ENCODE results near the gene SOHLH2.

The SOHLH2 gene

DNA sequence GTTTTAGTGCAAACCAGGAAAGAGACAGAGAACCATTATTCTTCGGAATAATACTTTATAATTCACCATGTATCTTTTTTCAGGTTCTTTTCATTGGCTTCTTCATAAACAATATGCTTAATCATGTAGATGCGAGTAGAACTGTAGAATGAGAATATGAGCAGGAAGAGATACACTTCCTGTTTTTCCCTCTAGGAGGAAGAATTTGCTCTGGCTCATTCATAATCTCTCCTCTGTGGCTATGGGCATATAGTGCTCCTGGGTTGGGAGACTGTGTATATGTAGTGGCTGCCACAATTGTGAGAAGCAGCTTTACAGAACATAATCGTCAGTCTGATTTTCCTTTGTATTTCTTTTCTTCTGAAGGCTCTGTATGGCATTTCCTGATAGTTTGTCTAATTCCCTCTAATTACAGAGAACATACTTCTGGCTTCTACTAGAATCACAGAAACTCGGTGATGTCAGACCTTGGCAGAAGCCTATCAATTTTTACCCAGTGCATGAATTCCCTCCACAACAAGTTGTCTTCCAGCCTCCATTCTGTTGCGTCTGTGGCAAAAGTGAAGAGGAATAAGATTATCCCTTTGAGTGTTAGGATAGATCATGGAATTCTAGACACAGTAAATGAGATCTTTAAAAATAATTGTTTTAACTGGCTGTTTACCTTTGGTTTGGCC lies 80.3 kb downstream of the SOHLH2 start:
- Histone ChIP-seq H3K36me3 (ENCODE audit: control insufficient read depth, insufficient read depth, low read length) (no peaks in the 10 kb centered on the region), H3K27me3 (ENCODE audit: control insufficient read depth, insufficient read depth, low read length) (peaks cover 17% of the 10 kb centered on the region), H3K4me1 (ENCODE audit: control insufficient read depth, insufficient read depth, low read length) (peaks cover 3% of the 10 kb centered on the region), H3K4me3 (ENCODE audit: low read length) (no peak overlapping the region), H3K9me3 (ENCODE audit: control insufficient read depth, insufficient read depth, low read length) (no peaks in the 10 kb centered on the region), H3K27ac (ENCODE audit: low read length) (no peak overlapping the region)
- WGBS (ENCODE audit: insufficient coverage, insufficient read length), result no CpG with 5 or more reads among the region's 5 CpGs
- DNase-seq (ENCODE audit: low read depth, low spot score), result no peak

DNA sequence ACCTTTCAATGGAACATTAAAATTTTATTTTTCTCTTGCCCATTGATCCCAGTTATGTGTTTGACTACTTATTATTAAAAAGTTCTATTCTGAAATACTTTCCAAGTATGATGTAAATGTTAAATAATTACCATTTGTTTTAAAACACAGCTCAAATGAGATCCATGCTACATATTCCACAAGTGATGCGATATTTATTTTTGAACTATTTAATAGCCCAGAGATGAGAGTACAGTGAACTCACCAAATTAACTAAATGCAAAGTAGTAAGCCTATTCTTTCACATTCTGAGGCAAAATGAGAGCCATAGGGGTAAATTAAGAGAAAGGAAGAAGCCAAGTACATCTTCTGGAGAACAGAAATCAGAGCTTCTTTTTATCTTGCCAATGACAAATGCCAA lies 82.0 kb downstream of the SOHLH2 start:
- Histone ChIP-seq H3K27ac (ENCODE audit: low read length) (no peak overlapping the region), H3K36me3 (ENCODE audit: control insufficient read depth, insufficient read depth, low read length) (no peaks in the 10 kb centered on the region), H3K4me3 (ENCODE audit: low read length) (no peak overlapping the region), H3K4me1 (ENCODE audit: control insufficient read depth, insufficient read depth, low read length) (peaks cover 3% of the 10 kb centered on the region), H3K9me3 (ENCODE audit: control insufficient read depth, insufficient read depth, low read length) (no peaks in the 10 kb centered on the region), H3K27me3 (ENCODE audit: control insufficient read depth, insufficient read depth, low read length) (peaks cover 17% of the 10 kb centered on the region)
- no CpG with 5 or more reads among the region's 1 CpG for WGBS (ENCODE audit: insufficient coverage, insufficient read length)
- no peak for DNase-seq (ENCODE audit: low read depth, low spot score)

DNA sequence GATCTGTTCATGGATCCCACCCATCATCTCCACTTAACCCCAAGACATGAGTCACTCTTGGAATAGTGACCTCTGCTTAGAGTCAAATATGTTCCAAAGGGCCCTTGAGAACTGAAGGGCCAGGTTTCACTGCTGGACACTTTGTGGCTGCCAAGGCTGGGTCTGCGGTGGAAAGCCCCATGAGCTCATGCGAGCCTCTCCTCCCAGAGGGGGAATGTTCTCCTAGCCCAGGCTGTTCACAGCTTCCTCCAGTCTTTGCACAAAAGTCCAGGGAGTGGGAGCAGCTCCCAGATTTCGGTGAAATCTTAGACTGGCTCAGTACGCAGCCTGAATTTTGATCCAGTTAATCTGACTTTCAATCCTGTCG lies 82.4 kb downstream of the SOHLH2 start:
- no peak overlapping the region for H3K4me3 ChIP-seq (ENCODE audit: low read length)
- no peaks in the 10 kb centered on the region for H3K36me3 ChIP-seq (ENCODE audit: control insufficient read depth, insufficient read depth, low read length)
- H3K9me3 ChIP-seq (ENCODE audit: control insufficient read depth, insufficient read depth, low read length), result no peaks in the 10 kb centered on the region
- H3K4me1 ChIP-seq (ENCODE audit: control insufficient read depth, insufficient read depth, low read length), result peaks cover 3% of the 10 kb centered on the region
- DNase-seq (ENCODE audit: low read depth, low spot score), result no peak
- H3K27me3 ChIP-seq (ENCODE audit: control insufficient read depth, insufficient read depth, low read length), result peaks cover 17% of the 10 kb centered on the region
- no CpG with 5 or more reads among the region's 5 CpGs for WGBS (ENCODE audit: insufficient coverage, insufficient read length)
- H3K27ac ChIP-seq (ENCODE audit: low read length), result no peak overlapping the region

- no peak for DNase-seq (ENCODE audit: low read depth, low spot score)
- peaks cover 3% of the 10 kb centered on the region for H3K4me1 ChIP-seq (ENCODE audit: control insufficient read depth, insufficient read depth, low read length)
- no CpG with 5 or more reads among the region's 48 CpGs for WGBS (ENCODE audit: insufficient coverage, insufficient read length)
- H3K9me3 ChIP-seq (ENCODE audit: control insufficient read depth, insufficient read depth, low read length), result no peaks in the 10 kb centered on the region
- H3K27me3 ChIP-seq (ENCODE audit: control insufficient read depth, insufficient read depth, low read length), result peaks cover 17% of the 10 kb centered on the region
- H3K36me3 ChIP-seq (ENCODE audit: control insufficient read depth, insufficient read depth, low read length), result no peaks in the 10 kb centered on the region
- H3K4me3 ChIP-seq (ENCODE audit: low read length), result peak within 1 kb of the TSS; percentile 49; the same call in 1 of the 2 replicates
- H3K27ac ChIP-seq (ENCODE audit: low read length), result no peak within 1 kb of the TSS
These were observed 83.0 kb downstream of the SOHLH2 start, which contains the start of gene DCLK1 for GRCh38 chr13:36131222-36131930. TSS of gene DCLK1 (minus strand) at chr13:36131382.

DNA sequence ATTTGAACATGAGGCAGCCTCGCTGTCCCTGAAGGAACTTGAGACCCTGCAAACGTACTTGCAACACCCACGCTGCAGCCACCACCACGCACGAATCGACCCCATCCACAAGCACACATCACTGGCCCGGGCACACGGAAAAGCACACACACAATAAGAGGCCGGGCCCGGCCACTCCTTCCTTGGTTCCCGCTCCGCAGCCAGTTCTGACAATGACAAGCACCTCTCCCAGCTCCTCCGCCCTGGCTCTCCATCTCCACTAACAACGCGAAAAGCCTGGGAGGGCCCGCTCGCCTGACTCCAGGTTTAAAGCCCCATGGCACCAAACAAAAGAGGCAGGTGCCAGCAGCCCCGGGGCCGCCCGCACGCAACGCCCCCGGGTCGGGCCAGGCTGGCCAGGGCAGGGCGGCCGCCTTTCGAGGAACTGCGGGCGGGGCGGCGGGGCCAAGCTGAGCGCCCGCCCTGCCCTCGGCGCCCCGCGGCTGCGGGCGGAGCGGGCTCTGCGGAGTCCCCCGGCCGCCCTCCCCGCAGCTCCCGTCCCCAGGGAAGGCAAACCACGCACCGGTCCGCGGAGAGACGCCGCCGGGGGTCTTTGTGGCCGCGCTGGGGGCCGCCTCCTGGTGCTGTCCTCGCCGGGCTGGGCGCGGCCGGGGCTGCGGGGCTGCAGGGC lies 83.7 kb downstream of the SOHLH2 start:
- no peak for DNase-seq (ENCODE audit: low read depth, low spot score)
- H3K27ac ChIP-seq (ENCODE audit: low read length), result no peak overlapping the region

DNA sequence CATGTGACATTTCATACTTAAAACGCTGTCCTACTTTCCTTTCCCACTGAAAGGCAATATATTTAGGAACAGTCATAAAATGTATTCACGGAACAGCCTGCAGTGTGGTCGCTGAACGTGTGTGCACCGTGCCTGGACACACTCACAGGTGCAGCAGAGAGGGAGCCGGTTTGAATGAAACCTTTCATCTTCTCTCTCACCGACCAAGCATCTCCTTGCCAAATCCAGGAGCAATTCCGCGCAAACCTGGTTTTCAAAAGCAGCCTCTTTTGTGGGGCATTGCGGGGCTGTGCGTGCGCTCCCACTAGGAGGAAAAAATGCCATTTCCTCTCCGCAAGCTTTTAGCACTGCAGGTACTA lies 84.2 kb downstream of the SOHLH2 start:
- DNase-seq (ENCODE audit: low read depth, low spot score), result no peak
- H3K27ac ChIP-seq (ENCODE audit: low read length), result no peak overlapping the region
- no CpG with 5 or more reads among the region's 13 CpGs for WGBS (ENCODE audit: insufficient coverage, insufficient read length)
- peak overlapping the region; percentile 49; the same call in 1 of the 2 replicates for H3K4me3 ChIP-seq (ENCODE audit: low read length)
- no peaks in the 10 kb centered on the region for H3K9me3 ChIP-seq (ENCODE audit: control insufficient read depth, insufficient read depth, low read length)
- H3K36me3 ChIP-seq (ENCODE audit: control insufficient read depth, insufficient read depth, low read length), result no peaks in the 10 kb centered on the region
- peaks cover 3% of the 10 kb centered on the region for H3K4me1 ChIP-seq (ENCODE audit: control insufficient read depth, insufficient read depth, low read length)
- peaks cover 17% of the 10 kb centered on the region for H3K27me3 ChIP-seq (ENCODE audit: control insufficient read depth, insufficient read depth, low read length)

More for the DNA sequence above, 83.7 kb downstream of the SOHLH2 start:
- no peaks in the 10 kb centered on the region for H3K36me3 ChIP-seq (ENCODE audit: control insufficient read depth, insufficient read depth, low read length)
- WGBS (ENCODE audit: insufficient coverage, insufficient read length), result no CpG with 5 or more reads among the region's 61 CpGs
- H3K9me3 ChIP-seq (ENCODE audit: control insufficient read depth, insufficient read depth, low read length), result no peaks in the 10 kb centered on the region
- H3K4me1 ChIP-seq (ENCODE audit: control insufficient read depth, insufficient read depth, low read length), result peaks cover 3% of the 10 kb centered on the region
- H3K27me3 ChIP-seq (ENCODE audit: control insufficient read depth, insufficient read depth, low read length), result peaks cover 17% of the 10 kb centered on the region
- peak overlapping the region; percentile 49; the same call in 1 of the 2 replicates for H3K4me3 ChIP-seq (ENCODE audit: low read length)

- Histone ChIP-seq H3K9me3 (ENCODE audit: control insufficient read depth, insufficient read depth, low read length) (no peaks in the 10 kb centered on the region), H3K27me3 (ENCODE audit: control insufficient read depth, insufficient read depth, low read length) (peaks cover 17% of the 10 kb centered on the region), H3K27ac (ENCODE audit: low read length) (no peak overlapping the region), H3K4me3 (ENCODE audit: low read length) (no peak overlapping the region), H3K36me3 (ENCODE audit: control insufficient read depth, insufficient read depth, low read length) (no peaks in the 10 kb centered on the region), H3K4me1 (ENCODE audit: control insufficient read depth, insufficient read depth, low read length) (peaks cover 3% of the 10 kb centered on the region; the same call in 1 of the 2 replicates)
- WGBS (ENCODE audit: insufficient coverage, insufficient read length), result no CpG with 5 or more reads among the region's 4 CpGs
- DNase-seq (ENCODE audit: low read depth, low spot score), result no peak
These were observed 84.8 kb downstream of the SOHLH2 start for GRCh38 chr13:36129539-36129938.

GRCh38 chr13:36126491-36126890 lies 87.9 kb downstream of the SOHLH2 start:
- Histone ChIP-seq H3K4me1 (ENCODE audit: control insufficient read depth, insufficient read depth, low read length) (peaks cover 1% of the 10 kb centered on the region; the same call in 1 of the 2 replicates), H3K9me3 (ENCODE audit: control insufficient read depth, insufficient read depth, low read length) (no peaks in the 10 kb centered on the region), H3K4me3 (ENCODE audit: low read length) (no peak overlapping the region), H3K27me3 (ENCODE audit: control insufficient read depth, insufficient read depth, low read length) (peaks cover 14% of the 10 kb centered on the region), H3K36me3 (ENCODE audit: control insufficient read depth, insufficient read depth, low read length) (no peaks in the 10 kb centered on the region), H3K27ac (ENCODE audit: low read length) (no peak overlapping the region)
- no peak for DNase-seq (ENCODE audit: low read depth, low spot score)
- no CpG with 5 or more reads among the region's 3 CpGs for WGBS (ENCODE audit: insufficient coverage, insufficient read length)

- DNase-seq (ENCODE audit: low read depth, low spot score), result no peak
- no CpG with 5 or more reads among the region's 28 CpGs for WGBS (ENCODE audit: insufficient coverage, insufficient read length)
- Histone ChIP-seq H3K9me3 (ENCODE audit: control insufficient read depth, insufficient read depth, low read length) (no peaks in the 10 kb centered on the region), H3K4me3 (ENCODE audit: low read length) (no peak overlapping the region), H3K27me3 (ENCODE audit: control insufficient read depth, insufficient read depth, low read length) (peaks cover 13% of the 10 kb centered on the region), H3K27ac (ENCODE audit: low read length) (no peak overlapping the region), H3K4me1 (ENCODE audit: control insufficient read depth, insufficient read depth, low read length) (no peaks in the 10 kb centered on the region), H3K36me3 (ENCODE audit: control insufficient read depth, insufficient read depth, low read length) (no peaks in the 10 kb centered on the region)
These were observed 88.5 kb downstream of the SOHLH2 start for GRCh38 chr13:36125841-36126240.

DNA sequence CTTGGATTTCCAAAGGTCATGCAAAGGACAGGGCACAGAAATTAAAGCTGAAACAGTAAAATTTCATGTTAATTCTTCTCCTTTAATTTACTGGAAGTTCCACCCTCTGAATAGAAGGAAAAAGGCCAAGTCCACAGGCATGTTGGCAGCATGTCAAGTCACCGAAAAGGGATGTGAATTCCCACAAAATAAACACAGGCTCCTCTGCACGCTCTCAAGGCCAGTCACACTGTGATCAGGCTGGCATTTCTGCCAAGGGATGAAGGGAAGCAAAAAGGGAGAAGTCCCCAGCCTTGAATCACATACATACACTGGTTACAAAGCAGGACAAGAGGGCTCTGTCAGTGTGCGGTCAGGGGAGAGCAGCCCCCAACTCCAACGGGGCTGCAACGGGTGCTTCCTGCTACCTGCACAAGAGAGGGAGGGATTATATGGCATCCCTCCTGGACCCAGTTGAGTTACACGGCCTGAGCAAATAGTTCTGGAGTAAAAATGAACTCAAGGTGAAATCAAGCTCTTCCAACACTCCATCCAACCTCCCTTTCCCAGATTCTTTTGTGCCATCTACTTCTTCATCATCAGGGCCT lies 90.0 kb downstream of the SOHLH2 start:
- no peak overlapping the region for H3K27ac ChIP-seq (ENCODE audit: low read length)
- no CpG with 5 or more reads among the region's 6 CpGs for WGBS (ENCODE audit: insufficient coverage, insufficient read length)
- H3K9me3 ChIP-seq (ENCODE audit: control insufficient read depth, insufficient read depth, low read length), result no peaks in the 10 kb centered on the region
- H3K27me3 ChIP-seq (ENCODE audit: control insufficient read depth, insufficient read depth, low read length), result peaks cover 2% of the 10 kb centered on the region; the same call in 1 of the 2 replicates
- no peak for DNase-seq (ENCODE audit: low read depth, low spot score)
- H3K36me3 ChIP-seq (ENCODE audit: control insufficient read depth, insufficient read depth, low read length), result no peaks in the 10 kb centered on the region
- no peak overlapping the region for H3K4me3 ChIP-seq (ENCODE audit: low read length)
- no peaks in the 10 kb centered on the region for H3K4me1 ChIP-seq (ENCODE audit: control insufficient read depth, insufficient read depth, low read length)

Data from iPS DF 6.9 (cell line).